HepG2 (cell line): ENCODE measurements around the gene CCL19. TPM values are rescaled to one million over a fixed set of nuclear protein-coding genes. Genes with fewer than 3 reads are reported as not detected.

Experiments used
- ATAC-seq: fragments of 200-7000 bp; cut with Tn5 transposase; 3 replicates; pipeline ENCODE4 v1.9.1; 2020; ENCODE audit warnings: mild to moderate bottlenecking, moderate library complexity
- BruUV-seq: library from RNA; stranded (reverse); fragments of 400-500 nt; replicated peaks from 2 replicates; lab custom pipeline; 2021; lab: Mats Ljungman, UMichigan
- CTCF ChIA-PET: fragments of 300-600 bp; formaldehyde crosslinking; extraction: SDS; loops from one replicate; lab custom pipeline; 2021; ENCODE audit warnings: low total read pairs, inconsistent platforms, low intra/inter-chr PET ratio; lab: Yijun Ruan, JAX
- POLR2A ChIA-PET: fragments of 350-600 bp; sonication (Branson Sonifier 250); formaldehyde crosslinking; loops from one replicate; lab custom pipeline; 2020; ENCODE audit warnings: antibody characterized with exemption, inconsistent platforms; lab: Yijun Ruan, JAX
- DNase-seq: peaks from one replicate; pipeline ENCODE4 v3.0.0-alpha.2; 2015; ENCODE audit warnings: low spot score
- FAIRE-seq: peaks from 3 replicates; lab custom pipeline; 2011; peaks lifted over from hg19 to GRCh38; lab: Jason Lieb, UNC
- H2AFZ ChIP-seq: one replicate; pipeline ENCODE4 v1.6.1; 2011; ENCODE audit warnings: low read length, inconsistent platforms
- H3K27ac ChIP-seq: fragments of 300-600 bp; 3 replicates; pipeline ENCODE4 v1.8.0; 2011; ENCODE audit warnings: mixed run types, mild to moderate bottlenecking, mixed read lengths, low read length, inconsistent platforms; ENCODE audit not compliant: insufficient read depth; ENCODE audit errors: extremely low read length
- H3K27me3 ChIP-seq, 2 experiments: fragments of 200-600 bp in 1 of 2; 2 replicates in 1 of 2; 3 replicates in 1 of 2; pipeline versions ENCODE4 v1.6.0 to v1.8.0; 2011; ENCODE audit warnings: low read length in 2 of 2, mild to moderate bottlenecking in 2 of 2, moderate library complexity in 2 of 2, inconsistent platforms in 1 of 2; ENCODE audit not compliant: insufficient read depth in 2 of 2, control insufficient read depth in 1 of 2
- H3K36me3 ChIP-seq, 2 experiments: fragments of 200-600 bp in 1 of 2; replicated peaks in 1 of 2; 2 replicates in 1 of 2; 3 replicates in 1 of 2; pipeline versions ENCODE4 v1.5.1 to v1.8.0; 2011; ENCODE audit warnings: low read length in 2 of 2, inconsistent platforms in 1 of 2; ENCODE audit not compliant: insufficient read depth in 2 of 2, control insufficient read depth in 1 of 2
- H3K4me1 ChIP-seq: 2 replicates; pipeline ENCODE4 v1.5.1; 2012; ENCODE audit warnings: low read length, inconsistent platforms; ENCODE audit not compliant: insufficient read depth
- H3K4me2 ChIP-seq: 2 replicates; pipeline ENCODE4 v1.6.0; 2011; ENCODE audit warnings: low read depth, low read length, inconsistent platforms
- H3K4me3 ChIP-seq, 3 experiments: fragments of 200-600 bp in 1 of 3; sonication (generic), shearing (Covaris generic) in 1 of 3; replicated peaks in 1 of 3; 2 replicates each; pipeline ENCODE4 v1.5.1; 2011 to 2016; ENCODE audit warnings: low read length in 3 of 3, inconsistent platforms in 2 of 3, low read depth in 2 of 3, mild to moderate bottlenecking in 2 of 3, control low read depth in 1 of 3, mixed read lengths in 1 of 3; ENCODE audit not compliant: insufficient read depth in 1 of 3
- H3K79me2 ChIP-seq: one replicate; pipeline ENCODE4 v1.6.1; 2011; ENCODE audit warnings: low read length, inconsistent platforms; ENCODE audit not compliant: insufficient read depth
- H3K9ac ChIP-seq: 2 replicates; pipeline ENCODE4 v1.6.0; 2011; ENCODE audit warnings: mild to moderate bottlenecking, low read depth, low read length, inconsistent platforms; ENCODE audit not compliant: insufficient read depth
- H3K9me3 ChIP-seq: 2 replicates; pipeline ENCODE4 v1.5.1; 2012; ENCODE audit warnings: mild to moderate bottlenecking, low read length
- H4K20me1 ChIP-seq: 2 replicates; pipeline ENCODE4 v1.6.0; 2011; ENCODE audit warnings: inconsistent platforms, mild to moderate bottlenecking, low read length, moderate library complexity; ENCODE audit not compliant: insufficient read depth
- EED ChIP-seq: sonication (generic); formaldehyde crosslinking; IDR thresholded peaks from 2 replicates; pipeline ENCODE4 v1.5.0; 2020; ENCODE audit warnings: mild to moderate bottlenecking, missing genetic modification reagents
- FOXA3 ChIP-seq: IDR thresholded peaks from 2 replicates; pipeline ENCODE4 v1.6.1; 2016; ENCODE audit warnings: missing genetic modification reagents, missing compliant biosample characterization
- FOXK1 ChIP-seq: sonication (generic); formaldehyde crosslinking; IDR thresholded peaks from 2 replicates; pipeline ENCODE4 v1.4.0; 2020; ENCODE audit warnings: low read depth, missing genetic modification reagents, borderline replicate concordance
- HES4 ChIP-seq: sonication (generic); formaldehyde crosslinking; IDR thresholded peaks from 2 replicates; pipeline ENCODE4 v1.9.0; 2021; ENCODE audit warnings: mild to moderate bottlenecking, missing genetic modification reagents, borderline replicate concordance
- NCOA1 ChIP-seq: sonication (generic); formaldehyde crosslinking; IDR thresholded peaks from 2 replicates; pipeline ENCODE4 v1.9.0; 2021; ENCODE audit warnings: missing genetic modification reagents
- NFATC3 ChIP-seq: sonication (generic); formaldehyde crosslinking; IDR thresholded peaks from 2 replicates; pipeline ENCODE4 v1.5.1; 2020; ENCODE audit warnings: mild to moderate bottlenecking, missing genetic modification reagents
- NFKBIZ ChIP-seq: IDR thresholded peaks from 2 replicates; pipeline ENCODE4 v1.6.1; 2018; ENCODE audit warnings: missing genetic modification reagents, missing compliant biosample characterization
- PBX3 ChIP-seq: sonication (generic); formaldehyde crosslinking; IDR thresholded peaks from 2 replicates; pipeline ENCODE4 v1.8.1; 2023; ENCODE audit warnings: missing genetic modification reagents, inconsistent platforms, borderline replicate concordance
- SP5 ChIP-seq: IDR thresholded peaks from 2 replicates; pipeline ENCODE4 v1.6.1; 2016; ENCODE audit warnings: low read depth, borderline replicate concordance
- TBX3 ChIP-seq: fragments of 450-650 bp; IDR thresholded peaks from 2 replicates; pipeline ENCODE4 v1.6.1; 2017; ENCODE audit warnings: antibody characterized with exemption, mild to moderate bottlenecking, inconsistent platforms, borderline replicate concordance
- WIZ ChIP-seq: sonication (generic); formaldehyde crosslinking; IDR thresholded peaks from 2 replicates; pipeline ENCODE4 v1.5.1; 2020; ENCODE audit warnings: mild to moderate bottlenecking, missing genetic modification reagents
- ZBTB44 ChIP-seq: sonication (generic); formaldehyde crosslinking; IDR thresholded peaks from 2 replicates; pipeline ENCODE4 v1.4.0; 2020; ENCODE audit warnings: missing genetic modification reagents
- ZEB1 ChIP-seq: IDR thresholded peaks from 2 replicates; pipeline ENCODE4 v1.6.1; 2012; ENCODE audit warnings: mild to moderate bottlenecking, low read depth, inconsistent platforms; ENCODE audit not compliant: insufficient replicate concordance
- ZFP41 ChIP-seq: sonication (generic); formaldehyde crosslinking; IDR thresholded peaks from 2 replicates; pipeline ENCODE4 v1.4.0; 2020; ENCODE audit warnings: mild to moderate bottlenecking, missing genetic modification reagents, borderline replicate concordance
- ZNF205 ChIP-seq: IDR thresholded peaks from 2 replicates; pipeline ENCODE4 v1.6.1; 2018; ENCODE audit warnings: missing biosample characterization, missing genetic modification reagents
- ZNF263 ChIP-seq: sonication (generic); formaldehyde crosslinking; IDR thresholded peaks from 2 replicates; pipeline ENCODE4 v1.4.0; 2020; ENCODE audit warnings: missing genetic modification reagents
- ZNF281 ChIP-seq: sonication (generic); formaldehyde crosslinking; IDR thresholded peaks from 2 replicates; pipeline ENCODE4 v1.4.0; 2020; ENCODE audit warnings: missing genetic modification reagents, borderline replicate concordance
- WGBS: methylation state at CpG from one replicate; pipeline ENCODE4 v1.1.6; 2017; ENCODE audit warnings: low lambda C conversion rate; 5-methylcytosine and 5-hydroxymethylcytosine counted together
- in situ Hi-C: cut with HindIII; loops from 2 replicates; pipeline ENCODE4 v1.10.0; 2017; ENCODE audit warnings: low pct_unique_long_range_greater_than_20kb; ENCODE audit not compliant: extremely low pct_ligation_motif_present
- intact Hi-C: fragments of 100-400 bp; cut with micrococcal nuclease; formaldehyde crosslinking; loops from one replicate; pipeline ENCODE4 v1.10.0; 2022; ENCODE audit not compliant: unreplicated experiment
- polyA plus RNA-seq, 8 experiments: library from polyadenylated mRNA; depleted of rRNA in 3 of 8; stranded (reverse) in 7 of 8; unstranded in 1 of 8; fragments of >200 nt; fragmentation: Illumina TruSeq in 4 of 8; extraction: Trizol in 4 of 8; gene quantifications; 2 replicates each; pipeline versions ENCODE4 v1.2.1 to v1.2.3, GENCODE V29; 2011 to 2016; ENCODE audit warnings: low read depth in 4 of 8, missing spikeins in 1 of 8, mixed read lengths in 1 of 8; ENCODE audit not compliant: insufficient read depth in 1 of 8
- total RNA-seq, 5 experiments: library from RNA; depleted of rRNA; stranded (reverse); fragments of >200 nt; fragmentation: Illumina TruSeq; extraction: Trizol; gene quantifications; 2 replicates each; pipeline ENCODE4 v1.2.3, GENCODE V29; 2016; ENCODE audit warnings: low read depth in 1 of 5
- TF ChIP-seq, protein P1 (sequence below): sonication (generic); formaldehyde crosslinking; IDR thresholded peaks from 2 replicates; pipeline ENCODE4 v1.8.0; 2023; ENCODE audit warnings: mild to moderate bottlenecking, missing genetic modification reagents

CCL19 gene
- total and polyA plus RNA-seq, 2 of the 13 experiments (the other 11 are each of a cell fraction or from before 2014, with no cell fraction given), result not detected

DNA sequence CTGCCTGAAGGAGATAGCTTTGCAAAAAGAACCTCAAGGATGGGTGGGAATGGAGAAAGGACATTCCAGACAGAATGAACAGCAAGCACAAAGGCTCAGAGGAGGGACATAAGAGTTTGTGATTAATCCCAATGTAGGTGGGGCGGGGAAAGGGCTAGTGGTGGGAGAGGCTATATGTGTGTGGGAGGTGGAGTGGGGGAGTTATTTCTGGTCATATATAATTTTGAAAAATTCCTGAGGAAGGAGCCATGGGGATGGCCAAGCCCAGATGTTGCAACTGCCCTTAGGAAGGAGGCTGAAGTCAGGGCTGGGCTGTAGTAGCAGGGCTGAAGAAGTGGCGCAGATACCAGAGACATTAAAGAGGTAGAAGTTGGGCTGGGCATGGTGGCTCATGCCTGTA, 15.2 kb downstream of the CCL19 start:
- no peak overlapping the region for H3K9ac ChIP-seq
- H2AFZ ChIP-seq, result no peak overlapping the region
- H3K4me1 ChIP-seq, result peaks cover 4% of the 10 kb centered on the region; the same call in 1 of the 2 replicates
- H3K27me3 ChIP-seq, result no peaks in the 10 kb centered on the region
- no peaks in the 10 kb centered on the region for H3K36me3 ChIP-seq
- no peak overlapping the region for H3K27ac ChIP-seq
- FAIRE-seq, result no peak
- intact Hi-C loops (loop anchor here (1.0 kb wide), 2 partner anchors 12 to 26 kb away; no protein-coding TSS in a partner anchor), in situ Hi-C loops (no loop called here)
- no peak for ATAC-seq
- 98% methylated on average over 2 of the region's 2 CpGs for WGBS
- H4K20me1 ChIP-seq, result no peaks in the 10 kb centered on the region
- no peak overlapping the region for H3K4me2 ChIP-seq
- no peaks in the 10 kb centered on the region for H3K79me2 ChIP-seq
- DNase-seq, result no peak
- ChIA-PET POLR2A (interaction anchor here (0.9 to 1.5 kb wide), 2 partner anchors 11 to 27 kb away, joined by 3 to 5 read pairs; no protein-coding TSS in a partner anchor), CTCF (interaction anchor here (1.4 to 6.1 kb wide), 2 partner anchors 26 to 29 kb away, joined by 4 to 178 read pairs; no protein-coding TSS in a partner anchor)
- no TSS peak for BruUV-seq
- no peaks in the 10 kb centered on the region for H3K9me3 ChIP-seq
- H3K4me3 ChIP-seq, result no peak overlapping the region
- TF ChIP-seq, protein P1, sequence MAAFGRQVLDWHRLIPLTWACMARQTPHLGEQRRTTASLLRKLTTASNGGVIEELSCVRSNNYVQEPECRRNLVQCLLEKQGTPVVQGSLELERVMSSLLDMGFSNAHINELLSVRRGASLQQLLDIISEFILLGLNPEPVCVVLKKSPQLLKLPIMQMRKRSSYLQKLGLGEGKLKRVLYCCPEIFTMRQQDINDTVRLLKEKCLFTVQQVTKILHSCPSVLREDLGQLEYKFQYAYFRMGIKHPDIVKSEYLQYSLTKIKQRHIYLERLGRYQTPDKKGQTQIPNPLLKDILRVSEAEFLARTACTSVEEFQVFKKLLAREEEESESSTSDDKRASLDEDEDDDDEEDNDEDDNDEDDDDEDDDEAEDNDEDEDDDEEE, result no peak
- TF ChIP-seq NFATC3 (CRISPR knock-in tag) (no peak), FOXA3 (no peak), ZBTB44 (CRISPR knock-in tag) (no peak), ZNF263 (no peak), PBX3 (CRISPR knock-in tag) (no peak), TBX3 (no peak), NCOA1 (CRISPR knock-in tag) (no peak), ZNF281 (CRISPR knock-in tag) (no peak), NFKBIZ (CRISPR knock-in tag) (no peak), HES4 (CRISPR knock-in tag) (no peak), ZNF205 (CRISPR knock-in tag) (no peak), SP5 (CRISPR knock-in tag) (no peak), EED (CRISPR knock-in tag) (no peak), FOXK1 (CRISPR knock-in tag) (no peak), ZFP41 (CRISPR knock-in tag) (no peak), WIZ (CRISPR knock-in tag) (no peak), ZEB1 (no peak)
